Fibroblast of mammary gland (primary cell): Measurements from ENCODE around the gene LCORL.

ENCODE experiments used
- DNase-seq: peaks from one replicate; pipeline ENCODE4 v3.0.0-alpha.2; 2010; ENCODE audit warnings: low read depth
- H3K4me3 ChIP-seq: 2 replicates; pipeline ENCODE4 v1.5.1; 2011; ENCODE audit warnings: low read depth, mild to moderate bottlenecking, low read length, moderate library complexity; ENCODE audit not compliant: control insufficient read depth
- TF ChIP-seq, protein P1 (sequence below): conservative IDR thresholded peaks from 2 replicates; pipeline ENCODE4 v1.5.1; 2011; ENCODE audit warnings: low read depth, low read length, inconsistent platforms; ENCODE audit not compliant: control insufficient read depth, insufficient read depth

Gene LCORL

DNA sequence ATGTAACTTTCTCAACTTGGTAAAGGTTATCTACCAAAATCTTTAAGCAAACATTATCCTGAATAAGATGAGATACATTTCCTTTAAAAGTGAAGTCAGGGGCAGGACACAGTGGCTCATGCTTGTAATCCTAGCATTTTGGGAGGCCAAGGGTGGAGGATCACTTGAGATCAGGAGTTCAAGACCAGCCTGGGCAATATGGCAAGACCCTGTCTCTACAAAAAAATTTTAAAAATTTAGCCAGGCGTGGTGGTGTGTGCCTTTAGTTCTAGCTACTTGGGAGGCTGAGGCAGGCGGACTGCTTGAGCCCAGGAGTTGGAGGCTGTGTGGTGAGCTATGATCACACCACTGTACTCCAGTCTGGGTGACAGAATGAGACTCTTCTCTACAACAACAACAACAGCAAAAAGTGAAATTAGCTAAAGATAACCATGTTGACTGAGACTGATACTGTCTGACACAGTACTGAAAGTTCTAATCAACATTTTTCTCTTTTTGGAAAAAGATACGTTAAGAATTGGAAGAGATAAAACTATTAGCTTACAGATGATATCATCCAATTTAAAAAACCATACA, 215.9 kb downstream of the LCORL start:
- H3K4me3 ChIP-seq: no peak overlapping the region
- TF ChIP-seq, protein P1, sequence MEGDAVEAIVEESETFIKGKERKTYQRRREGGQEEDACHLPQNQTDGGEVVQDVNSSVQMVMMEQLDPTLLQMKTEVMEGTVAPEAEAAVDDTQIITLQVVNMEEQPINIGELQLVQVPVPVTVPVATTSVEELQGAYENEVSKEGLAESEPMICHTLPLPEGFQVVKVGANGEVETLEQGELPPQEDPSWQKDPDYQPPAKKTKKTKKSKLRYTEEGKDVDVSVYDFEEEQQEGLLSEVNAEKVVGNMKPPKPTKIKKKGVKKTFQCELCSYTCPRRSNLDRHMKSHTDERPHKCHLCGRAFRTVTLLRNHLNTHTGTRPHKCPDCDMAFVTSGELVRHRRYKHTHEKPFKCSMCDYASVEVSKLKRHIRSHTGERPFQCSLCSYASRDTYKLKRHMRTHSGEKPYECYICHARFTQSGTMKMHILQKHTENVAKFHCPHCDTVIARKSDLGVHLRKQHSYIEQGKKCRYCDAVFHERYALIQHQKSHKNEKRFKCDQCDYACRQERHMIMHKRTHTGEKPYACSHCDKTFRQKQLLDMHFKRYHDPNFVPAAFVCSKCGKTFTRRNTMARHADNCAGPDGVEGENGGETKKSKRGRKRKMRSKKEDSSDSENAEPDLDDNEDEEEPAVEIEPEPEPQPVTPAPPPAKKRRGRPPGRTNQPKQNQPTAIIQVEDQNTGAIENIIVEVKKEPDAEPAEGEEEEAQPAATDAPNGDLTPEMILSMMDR: no peak
- no peak for DNase-seq

DNA sequence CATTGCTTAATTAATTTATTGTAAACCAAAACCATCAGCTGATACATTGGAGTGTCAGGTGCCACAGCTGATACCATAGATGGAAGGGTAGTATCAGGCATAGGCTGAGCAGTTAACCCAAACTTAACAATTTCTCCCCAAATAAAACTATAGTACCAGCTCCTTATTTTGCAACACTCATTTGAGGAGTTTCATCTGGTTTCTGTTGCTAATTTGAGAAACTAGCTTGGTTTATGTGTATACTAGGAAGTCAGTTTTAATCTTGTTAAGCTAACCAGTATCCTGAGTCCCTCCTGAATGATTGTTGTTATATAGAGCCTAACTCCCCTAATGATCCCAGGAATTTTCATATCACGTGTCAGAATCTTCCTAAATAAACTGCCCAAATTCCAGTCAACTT, 223.7 kb downstream of the LCORL start:
- TF ChIP-seq, protein P1: no peak
- DNase-seq: no peak
- H3K4me3 ChIP-seq: no peak overlapping the region

DNA sequence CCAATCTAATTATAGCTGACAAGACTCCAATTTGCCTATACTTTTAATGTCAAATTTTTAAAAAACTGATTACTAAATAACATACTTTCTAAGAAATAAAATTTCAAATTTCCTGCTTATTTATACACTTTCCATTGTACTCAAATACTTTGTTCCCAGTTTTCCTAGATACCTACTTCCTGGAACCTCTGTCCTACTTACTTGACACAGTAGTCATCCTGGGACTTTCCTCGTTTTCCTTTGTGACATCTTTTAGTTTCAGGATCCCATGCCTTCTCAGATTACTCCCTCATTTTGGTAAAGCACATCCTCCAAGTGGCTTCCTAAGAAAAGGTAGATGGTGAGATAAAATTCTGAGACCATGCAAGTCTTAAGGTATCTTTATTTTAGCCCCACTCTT, 226.8 kb downstream of the LCORL start:
- TF ChIP-seq, protein P1: no peak
- DNase-seq: no peak
- H3K4me3 ChIP-seq: no peak overlapping the region
